Activated CD4-positive, alpha-beta T cell treated with anti-CD3 and anti-CD28 coated beads for 1 hour (primary cell): ENCODE measurements around the gene ZNF473.

ENCODE experiments used
- DNase-seq: peaks from one replicate; pipeline ENCODE4 v3.0.0-alpha.2; 2020

Gene ZNF473

GRCh38 chr19:50003810-50004419 is 21.9 kb upstream of the ZNF473 start:
- no peak for DNase-seq

GRCh38 chr19:50005428-50005827 is 20.4 kb upstream of the ZNF473 start:
- no peak for DNase-seq

GRCh38 chr19:50007170-50007569 is 18.6 kb upstream of the ZNF473 start:
- DNase-seq, result no peak

- no peak for DNase-seq
These were observed 17.9 kb upstream of the ZNF473 start for GRCh38 chr19:50007947-50008346.

- no peak for DNase-seq
These were observed 17.3 kb upstream of the ZNF473 start for GRCh38 chr19:50008532-50008931.

- DNase-seq, result no peak
These were observed 9.5 kb upstream of the ZNF473 start for GRCh38 chr19:50016225-50016807.

- DNase-seq, result no peak
These were observed 5.3 kb upstream of the ZNF473 start for GRCh38 chr19:50020481-50020880.

GRCh38 chr19:50022823-50023222 is 3.0 kb upstream of the ZNF473 start:
- DNase-seq, result no peak

GRCh38 chr19:50024719-50025021 is 1.1 kb upstream of the ZNF473 start:
- DNase-seq, result no peak

GRCh38 chr19:50025022-50025793 is 597 bp upstream of the ZNF473 start, which contains the start of gene VRK3:
Gene VRK3, minus strand, starts transcription at chr19:50025372. Its CDS starts 9,210 bp downstream, at chr19:50016162.
- peak; percentile 98 for DNase-seq

GRCh38 chr19:50026550-50026906 is 723 bp downstream of the ZNF473 start:
- no peak for DNase-seq

- no peak for DNase-seq
These were observed 4.4 kb downstream of the ZNF473 start for GRCh38 chr19:50030225-50030624.

GRCh38 chr19:50030937-50031336 is 5.1 kb downstream of the ZNF473 start:
- DNase-seq, result no peak

GRCh38 chr19:50036908-50037307 is 11.1 kb downstream of the ZNF473 start:
- no peak for DNase-seq

GRCh38 chr19:50039968-50040367 is 14.2 kb downstream of the ZNF473 start:
- no peak for DNase-seq

- no peak for DNase-seq
These were observed 15.2 kb downstream of the ZNF473 start for GRCh38 chr19:50040967-50041366.

GRCh38 chr19:50042363-50043024 is 16.7 kb downstream of the ZNF473 start:
- no peak for DNase-seq

GRCh38 chr19:50043967-50044366 is 18.2 kb downstream of the ZNF473 start:
- DNase-seq, result no peak

GRCh38 chr19:50044922-50045321 is 19.1 kb downstream of the ZNF473 start:
- no peak for DNase-seq

- DNase-seq, result peak; percentile 34
These were observed 21.1 kb downstream of the ZNF473 start for GRCh38 chr19:50046649-50047503.

GRCh38 chr19:50047671-50048070 is 21.9 kb downstream of the ZNF473 start:
- no peak for DNase-seq

GRCh38 chr19:50050406-50051227 is 24.8 kb downstream of the ZNF473 start:
- peak; percentile 72 for DNase-seq
